CMK (cell line): ENCODE measurements around the gene PTPN14.

ENCODE experiments used
- DNase-seq: peaks from one replicate; pipeline ENCODE4 v3.0.0-alpha.2; 2010; ENCODE audit warnings: low read depth

Gene PTPN14

DNA sequence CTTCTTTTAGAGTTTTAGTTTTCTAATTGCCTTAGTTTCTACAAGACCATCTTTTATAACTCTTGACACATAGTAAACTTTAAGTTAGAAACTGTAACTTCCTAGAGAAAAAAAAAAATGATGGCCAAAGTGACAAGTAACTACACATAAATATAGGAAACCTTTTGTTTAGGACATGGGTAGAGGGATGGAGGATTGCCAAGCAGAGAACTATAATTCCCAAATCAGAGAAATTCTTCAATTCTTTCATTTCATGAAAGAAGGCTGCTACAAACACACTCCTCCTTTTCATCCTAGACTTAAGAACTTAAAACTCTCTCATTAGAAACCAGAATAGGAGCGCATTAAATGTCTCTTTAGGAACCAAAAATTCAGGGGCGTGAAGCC, 125.0 kb downstream of the PTPN14 start:
- DNase-seq, result no peak

DNA sequence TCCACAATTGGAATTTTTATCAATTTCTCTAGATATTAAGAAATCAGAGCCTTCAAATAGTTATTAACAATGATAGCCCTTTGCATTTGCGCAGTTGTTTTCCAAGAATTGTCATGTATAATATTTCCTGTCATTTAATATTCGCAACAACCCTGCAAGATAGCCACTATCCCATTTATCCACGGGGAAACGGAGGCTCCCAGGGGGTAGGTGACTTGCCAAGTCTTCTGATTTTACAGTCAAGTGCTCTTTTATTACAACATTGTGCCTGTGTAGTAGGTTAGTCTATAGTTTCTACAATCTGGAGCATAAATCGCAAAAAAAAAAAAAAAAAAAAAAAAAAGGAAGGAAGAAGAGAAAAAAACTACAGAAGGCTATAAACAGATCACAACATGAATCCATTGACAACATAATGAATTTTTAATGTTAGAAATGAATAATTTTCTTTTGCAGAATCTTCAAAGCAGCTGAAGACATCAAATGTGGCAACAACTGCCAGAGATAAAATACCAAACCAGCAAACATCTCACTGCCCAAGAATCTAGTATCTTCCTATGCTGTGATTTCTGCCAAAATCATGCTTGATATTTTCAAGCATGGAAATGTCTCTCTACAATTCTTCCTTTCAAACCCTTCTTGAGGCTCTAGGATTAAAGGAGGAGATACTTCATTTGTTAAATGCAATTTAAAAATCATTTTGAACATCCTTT, 125.5 kb downstream of the PTPN14 start:
- DNase-seq, result no peak

DNA sequence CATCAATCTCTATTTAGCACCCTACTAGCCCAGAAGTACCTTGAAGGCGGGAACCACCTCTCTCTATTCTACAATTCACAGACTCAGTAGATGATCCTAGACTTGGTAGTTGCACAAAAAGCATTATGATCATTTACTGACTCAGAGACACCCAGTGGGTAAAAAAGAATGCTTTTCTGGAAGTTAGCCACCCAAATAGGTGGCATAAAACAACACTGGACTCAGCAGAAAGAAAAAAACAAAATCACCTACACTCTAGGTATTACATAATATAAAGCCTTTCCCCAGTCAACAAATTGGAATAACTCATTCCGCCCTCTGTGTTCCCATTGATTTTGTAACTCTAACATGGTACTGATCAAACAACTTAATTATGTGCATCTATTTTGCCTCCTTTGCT, 126.3 kb downstream of the PTPN14 start:
- no peak for DNase-seq

DNA sequence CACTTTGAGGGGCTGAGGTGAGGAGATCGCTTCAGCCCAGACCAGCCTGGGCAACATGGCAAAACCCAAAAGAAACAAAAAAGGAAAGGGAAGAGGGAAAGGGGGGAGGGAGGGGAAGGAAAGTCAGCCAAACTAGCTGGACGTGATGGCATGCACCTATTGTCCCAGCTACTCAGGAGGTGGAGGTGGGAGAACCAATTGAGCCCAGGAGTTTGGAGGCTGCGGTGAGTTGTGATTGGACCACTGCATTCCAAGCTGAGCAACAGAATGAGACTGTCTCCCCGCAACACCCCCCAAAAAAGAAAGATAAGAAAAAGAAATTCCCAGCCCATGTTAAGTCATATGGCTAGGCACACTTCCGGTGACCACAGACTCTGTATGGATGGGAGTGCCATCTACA, 128.4 kb downstream of the PTPN14 start:
- no peak for DNase-seq

DNA sequence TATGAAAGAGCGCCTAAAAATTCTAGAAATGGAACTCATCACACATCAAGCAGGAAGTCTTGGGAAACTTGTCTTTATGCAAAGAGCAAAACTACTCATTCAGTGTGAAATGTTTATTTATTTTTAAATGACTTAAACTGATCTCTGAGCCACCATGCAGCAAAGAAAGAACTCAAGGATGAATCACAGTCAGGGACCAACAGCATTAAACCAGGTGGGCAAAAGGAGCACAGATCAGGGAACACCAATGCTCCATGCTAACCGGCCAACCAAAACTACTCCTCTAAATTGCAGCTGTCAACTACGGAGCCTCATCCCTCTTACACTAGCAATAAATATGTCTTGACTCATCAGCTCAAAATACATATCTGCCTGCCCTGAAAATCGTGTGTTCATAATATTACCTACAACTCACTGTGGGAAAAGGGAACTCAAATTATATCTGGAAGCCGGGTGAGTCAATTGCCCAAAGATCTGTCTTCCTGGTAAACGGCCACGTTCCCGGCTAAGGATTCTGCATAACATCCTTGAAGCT, 129.2 kb downstream of the PTPN14 start:
- no peak for DNase-seq

GRCh38 chr1:214420833-214421232, 130.6 kb downstream of the PTPN14 start:
- DNase-seq, result no peak

- DNase-seq, result no peak
Observed at GRCh38 chr1:214420341-214420740, 131.1 kb downstream of the PTPN14 start.

GRCh38 chr1:214419650-214420049, 131.8 kb downstream of the PTPN14 start:
- DNase-seq, result no peak

GRCh38 chr1:214418391-214418790, 133.0 kb downstream of the PTPN14 start:
- DNase-seq, result no peak

GRCh38 chr1:214417545-214418210, 133.7 kb downstream of the PTPN14 start:
- DNase-seq, result no peak

DNA sequence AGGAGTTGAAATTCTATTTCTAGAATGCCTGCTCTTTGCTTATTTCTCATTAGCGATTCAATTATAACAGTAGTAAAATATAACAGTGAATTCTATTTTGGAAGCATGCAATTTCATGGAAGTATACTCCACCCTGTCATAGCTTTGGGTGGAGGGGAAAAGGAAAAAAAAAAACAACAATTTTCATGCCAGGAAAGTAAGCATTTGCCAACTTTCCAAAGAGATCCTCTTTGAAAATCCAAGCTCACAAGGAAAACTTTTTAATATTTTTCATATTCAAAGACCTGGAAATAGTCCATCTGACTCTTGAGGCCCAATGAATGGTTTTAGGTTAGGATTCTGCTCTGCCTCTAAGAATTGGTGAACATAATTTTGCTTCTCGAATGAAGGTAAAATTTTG, 134.5 kb downstream of the PTPN14 start:
- no peak for DNase-seq

GRCh38 chr1:214416417-214416816, 135.0 kb downstream of the PTPN14 start:
- no peak for DNase-seq

DNA sequence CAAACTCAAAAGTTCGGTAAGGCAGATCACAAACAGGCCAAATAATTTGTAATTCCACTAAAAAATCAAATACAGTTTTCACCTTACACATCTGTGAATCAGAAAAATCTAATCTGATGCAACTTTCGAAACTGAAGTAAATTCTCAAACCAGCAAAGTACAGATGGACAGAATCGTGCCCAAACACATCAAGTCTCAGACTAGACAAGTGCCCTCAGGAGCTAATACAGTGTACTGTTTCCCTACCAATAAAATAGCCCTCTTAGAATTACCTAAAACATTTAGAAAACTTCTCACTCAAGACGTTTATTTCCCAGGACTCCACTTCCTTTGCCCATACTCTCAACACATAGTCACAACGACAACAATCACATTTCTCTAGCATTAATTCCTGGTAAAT, 136.3 kb downstream of the PTPN14 start:
- DNase-seq, result no peak

DNA sequence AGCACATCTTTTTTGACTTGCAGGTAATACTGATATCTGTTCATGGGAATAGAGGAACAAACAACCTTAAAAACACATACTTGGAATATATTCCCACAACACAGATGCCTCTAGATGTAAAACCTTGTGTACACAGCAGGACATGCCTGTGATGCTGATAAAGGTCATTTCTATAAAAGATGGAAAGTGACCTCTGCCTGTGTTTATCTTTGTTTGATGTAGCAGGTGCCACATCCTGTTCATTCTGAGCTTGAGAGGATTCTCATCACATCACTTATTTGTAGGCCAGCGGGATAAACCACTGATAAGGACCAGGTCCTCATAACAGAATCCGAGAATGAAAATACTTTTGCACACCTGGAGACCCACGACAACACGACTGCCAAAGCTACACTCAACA, 136.7 kb downstream of the PTPN14 start:
- DNase-seq, result no peak

DNA sequence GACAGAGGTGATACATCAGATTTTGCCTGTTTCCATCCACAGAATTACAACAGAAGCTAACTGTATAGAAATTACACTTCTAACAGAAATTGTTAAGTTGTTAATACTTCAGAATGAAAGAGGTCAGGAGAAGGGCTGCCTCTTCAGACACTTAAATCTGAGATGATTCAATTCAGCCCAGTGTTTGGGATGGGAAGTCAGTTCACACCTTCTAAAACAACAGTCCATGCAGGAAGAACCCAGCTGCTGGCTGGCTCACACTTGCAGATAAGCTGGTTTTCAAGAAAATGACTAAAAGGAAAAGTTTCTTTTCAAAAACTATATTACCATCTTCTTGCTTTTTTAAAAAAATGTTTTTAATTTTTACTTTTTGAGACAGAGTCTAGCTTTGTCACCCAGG, 138.1 kb downstream of the PTPN14 start:
- no peak for DNase-seq

DNA sequence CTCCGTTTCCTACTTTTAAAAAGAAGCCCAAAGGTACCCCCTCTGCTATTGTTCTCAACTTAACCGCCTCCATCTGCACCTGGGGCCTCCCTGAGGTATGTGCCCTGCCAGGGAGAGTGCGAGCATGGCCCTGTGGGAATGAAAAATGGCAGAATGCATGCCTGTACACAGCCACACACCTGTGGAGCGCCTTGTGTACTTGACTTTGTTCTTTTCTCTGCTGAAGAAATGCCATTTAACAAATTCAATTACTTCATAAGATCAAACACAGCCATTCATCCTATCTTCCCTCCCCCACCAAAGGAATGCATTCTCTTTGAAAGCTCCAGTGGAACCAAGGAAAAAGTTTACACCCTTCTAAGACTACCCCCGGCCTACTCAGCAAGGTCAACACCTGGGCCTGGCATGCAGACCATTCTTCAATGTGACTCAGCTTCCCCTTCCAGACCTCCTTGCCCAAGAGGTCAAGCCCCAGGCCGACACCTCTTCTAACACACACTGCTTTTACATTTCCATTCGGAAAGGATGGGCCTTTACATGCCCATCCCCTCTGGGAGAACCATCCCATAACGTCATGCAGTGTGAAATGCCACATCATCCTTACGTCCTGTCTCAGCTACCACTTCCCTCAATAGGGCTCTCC, 146.7 kb downstream of the PTPN14 start:
- no peak for DNase-seq

DNA sequence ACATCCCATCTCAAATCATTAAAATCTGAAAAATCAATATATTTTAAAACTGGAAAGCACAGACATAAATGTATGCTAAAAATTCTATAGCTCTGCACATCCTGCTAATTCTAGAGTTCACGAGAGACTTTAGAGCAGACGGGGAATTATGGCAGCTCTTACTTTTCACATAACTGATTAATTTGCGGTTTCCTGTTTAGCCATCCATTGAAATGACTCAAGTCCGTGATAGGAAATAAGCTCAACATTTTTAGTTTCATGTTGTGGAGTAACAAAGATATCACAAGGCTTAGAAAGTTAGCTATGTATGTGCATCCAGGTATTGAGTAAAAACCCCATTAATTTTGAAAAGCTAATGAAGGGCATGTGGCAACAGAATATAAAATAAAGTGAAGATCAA, 147.2 kb downstream of the PTPN14 start:
- no peak for DNase-seq

DNA sequence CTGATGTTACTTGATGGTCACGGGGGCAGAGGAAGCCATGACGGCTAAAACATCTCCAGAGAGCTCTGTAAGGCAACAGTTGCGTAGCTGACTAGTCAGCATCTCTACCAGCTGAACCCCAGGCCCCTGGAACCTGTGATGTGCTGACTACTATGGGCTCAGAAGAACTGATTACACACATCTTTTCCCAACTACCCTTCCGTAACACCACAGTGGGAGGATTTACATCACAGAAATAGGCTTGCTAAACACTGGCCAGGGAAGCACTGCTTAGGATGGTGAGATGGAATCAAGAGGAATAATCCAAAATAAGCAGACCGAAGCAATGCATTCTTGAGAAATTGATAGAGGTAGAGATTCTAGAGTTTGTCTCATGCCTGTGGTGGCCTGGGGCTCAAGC, 148.0 kb downstream of the PTPN14 start:
- no peak for DNase-seq

DNA sequence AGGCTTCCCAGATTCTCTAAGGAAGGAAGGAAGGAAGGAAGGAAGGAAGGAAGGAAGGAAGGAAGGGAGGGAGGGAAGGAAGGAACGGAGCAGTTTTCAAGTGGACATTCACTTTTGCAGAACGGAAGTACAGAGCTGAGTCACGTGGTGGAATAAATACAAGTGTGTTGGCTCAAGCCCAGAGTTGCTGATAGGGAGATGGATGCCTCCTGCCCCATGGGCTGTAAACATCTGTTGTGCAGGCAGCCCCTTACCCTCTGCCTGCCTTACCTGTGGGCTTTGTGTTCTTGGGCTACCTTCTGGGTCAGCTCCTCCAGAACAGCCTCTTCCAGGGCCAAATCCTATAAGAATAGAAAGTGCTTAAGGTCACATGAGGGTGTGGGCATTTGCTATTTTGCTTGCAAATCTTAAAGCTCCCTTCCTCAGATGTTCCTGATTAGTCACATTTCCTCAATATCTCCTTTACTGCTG, 148.8 kb downstream of the PTPN14 start:
- no peak for DNase-seq

GRCh38 chr1:214401666-214402065, 149.7 kb downstream of the PTPN14 start:
- DNase-seq, result no peak

GRCh38 chr1:214400131-214400530, 151.3 kb downstream of the PTPN14 start:
- no peak for DNase-seq

- DNase-seq, result no peak
Observed at GRCh38 chr1:214398490-214398889, 152.9 kb downstream of the PTPN14 start.

GRCh38 chr1:214397497-214397896, 153.9 kb downstream of the PTPN14 start:
- DNase-seq, result no peak
